Measurements from ENCODE around the gene CTAG1A.
"Not testable (repeated sequence)": the region's sequence is repeated elsewhere in the genome, so short reads cannot be mapped to it uniquely, and the experiment has no call there.

The CTAG1A gene

DNA sequence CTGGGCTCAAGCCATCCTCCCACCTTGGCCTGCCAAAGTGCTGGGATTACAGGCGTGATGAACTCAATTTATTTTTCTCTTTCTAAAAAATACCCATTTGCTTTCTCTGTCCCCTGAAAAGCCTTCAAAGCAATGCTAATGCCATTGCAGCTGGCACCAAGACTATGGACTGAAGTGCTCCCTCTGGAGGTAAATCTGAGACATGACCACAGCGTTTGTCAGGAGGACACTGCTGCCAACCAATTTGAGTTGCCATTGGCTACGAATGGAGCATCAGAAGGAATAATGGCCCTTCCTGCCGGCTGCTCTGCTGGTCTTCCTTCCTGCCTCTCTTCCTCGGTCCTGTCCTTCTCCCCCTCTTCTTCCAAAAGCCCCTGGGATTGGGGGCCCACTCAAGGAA, 9.9 kb upstream of the CTAG1A start:
- not testable (repeated sequence) for DNase-seq

DNA sequence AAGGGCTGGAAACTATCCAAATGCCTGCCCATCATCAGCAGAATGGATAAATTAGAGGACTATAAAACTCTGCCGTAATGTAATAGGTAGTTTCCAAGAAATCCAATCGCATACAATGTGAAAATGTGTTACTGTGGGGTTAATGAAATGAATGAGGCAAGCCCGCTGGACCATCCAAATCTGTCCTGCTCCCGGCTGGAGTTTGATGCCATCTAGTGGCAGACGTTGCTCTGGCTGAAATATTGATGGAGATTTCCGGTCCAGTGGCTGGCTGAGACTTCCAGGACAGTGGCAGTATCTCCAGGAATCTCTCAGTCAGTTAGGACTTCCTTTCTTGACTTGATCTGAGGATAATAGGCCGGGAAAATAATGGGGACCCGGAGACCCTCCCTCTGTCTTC, 1.9 kb upstream of the CTAG1A start:
- not testable (repeated sequence) for DNase-seq

DNA sequence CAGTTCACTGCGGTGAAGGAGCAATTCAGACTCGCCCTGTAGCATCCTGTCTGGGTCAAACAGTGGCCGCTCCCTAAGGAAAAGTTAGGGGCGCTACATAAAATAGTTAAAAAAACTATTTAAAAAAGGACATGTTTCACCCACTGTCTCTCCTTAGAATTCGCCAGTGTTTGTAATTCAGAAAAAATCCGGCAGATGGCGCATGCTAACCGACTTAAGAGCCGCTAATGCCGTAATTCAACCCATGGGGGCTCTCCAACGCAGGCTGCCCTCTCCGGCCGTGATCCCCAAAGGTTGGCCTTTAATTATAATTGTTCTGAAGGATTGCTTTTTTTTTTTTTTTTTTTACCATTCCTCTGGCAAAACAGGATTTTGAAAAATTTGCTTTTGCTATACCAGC, 5.5 kb downstream of the CTAG1A start:
- not testable (repeated sequence) for DNase-seq

DNA sequence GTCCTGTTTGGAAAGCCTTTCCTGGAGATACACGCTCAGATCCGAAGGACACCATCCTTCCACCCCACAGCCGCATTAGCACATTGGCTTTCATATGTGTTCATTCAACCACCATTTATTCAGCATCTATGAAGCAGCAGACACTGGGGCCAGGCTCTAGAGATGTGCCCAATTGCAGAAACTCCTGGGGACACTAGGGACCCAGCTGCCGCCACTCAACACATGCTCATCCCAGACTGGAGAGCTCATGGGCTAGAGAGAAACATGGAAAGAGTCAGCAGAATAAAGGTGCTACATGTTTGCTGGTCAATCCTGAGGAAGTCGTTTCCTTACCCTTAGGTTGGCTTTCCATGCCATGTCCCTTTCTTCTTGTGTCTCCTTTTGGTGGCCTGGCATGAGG, 7.6 kb downstream of the CTAG1A start:
- DNase-seq = no peak

DNA sequence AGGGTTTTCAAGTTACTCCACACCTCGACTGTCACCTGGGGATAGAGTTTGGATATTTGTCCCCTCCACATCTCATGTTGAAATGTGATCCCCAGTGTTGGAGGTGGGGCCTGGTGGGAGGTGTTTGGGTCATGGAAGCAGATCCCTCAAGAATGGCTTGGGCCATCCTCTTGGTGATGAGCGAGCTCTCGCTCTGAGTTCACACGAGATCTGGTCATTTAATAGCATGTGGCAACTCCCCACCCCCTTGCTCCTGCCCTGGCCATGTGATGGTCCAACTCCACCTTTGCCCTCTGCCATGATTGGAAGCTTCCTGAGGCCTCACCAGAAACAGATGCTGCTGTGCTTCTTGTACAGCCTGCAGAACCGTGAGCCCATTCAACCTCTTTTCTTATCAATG, 8.3 kb downstream of the CTAG1A start:
- DNase-seq = no peak

DNA sequence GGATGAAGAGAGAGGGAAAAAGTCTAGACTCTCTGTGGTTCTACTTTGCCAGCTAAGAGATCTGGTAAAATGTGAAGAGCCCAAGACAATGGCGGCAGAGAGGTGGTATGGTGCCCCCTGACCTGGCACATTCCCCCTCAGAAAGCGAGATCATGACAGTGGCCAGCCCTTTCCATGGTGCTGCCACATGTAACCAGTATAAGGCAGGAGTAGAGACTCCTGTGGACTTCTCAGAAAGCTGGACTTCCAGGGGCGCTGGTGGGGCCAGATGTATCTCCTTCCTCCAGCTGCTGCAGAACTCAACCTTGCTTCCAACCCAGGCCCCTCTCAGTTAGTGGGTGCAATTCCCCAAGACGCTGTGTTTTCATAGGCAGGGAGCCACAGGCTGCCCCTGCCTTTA, 9.6 kb downstream of the CTAG1A start:
- no peak for DNase-seq

DNA sequence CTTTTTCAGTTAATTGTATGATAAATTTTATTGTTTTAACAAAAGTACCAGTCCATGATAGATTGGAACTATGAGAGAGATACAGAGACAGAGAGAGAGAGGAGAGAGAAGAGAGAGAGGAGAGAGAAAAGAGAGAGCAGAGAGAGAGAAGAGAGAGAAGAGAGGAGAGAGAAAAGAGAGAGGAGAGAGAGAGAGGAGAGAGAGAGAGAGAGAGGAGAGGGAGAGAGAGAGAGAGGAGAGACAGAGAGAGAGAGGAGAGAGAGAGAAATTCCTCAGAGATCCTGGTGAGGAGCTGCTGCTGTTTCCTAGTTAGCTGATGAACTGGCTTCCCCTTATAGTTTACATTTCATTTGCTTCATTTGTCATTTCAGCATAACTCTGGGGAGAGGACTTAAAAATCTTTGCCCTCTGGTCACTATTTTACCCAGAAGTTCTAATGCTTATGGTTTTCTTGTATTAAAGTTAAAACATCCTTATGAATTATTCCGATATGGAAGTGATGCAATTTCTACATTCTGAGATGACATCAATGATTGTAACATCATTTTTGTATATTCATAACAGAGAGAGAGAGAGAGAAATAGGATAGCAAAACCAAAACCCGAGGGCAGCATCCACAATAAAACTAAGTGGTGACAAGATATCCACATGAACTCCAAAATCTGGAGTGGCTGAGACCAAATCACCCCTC, 10.8 kb downstream of the CTAG1A start:
- DNase-seq = no peak

DNA sequence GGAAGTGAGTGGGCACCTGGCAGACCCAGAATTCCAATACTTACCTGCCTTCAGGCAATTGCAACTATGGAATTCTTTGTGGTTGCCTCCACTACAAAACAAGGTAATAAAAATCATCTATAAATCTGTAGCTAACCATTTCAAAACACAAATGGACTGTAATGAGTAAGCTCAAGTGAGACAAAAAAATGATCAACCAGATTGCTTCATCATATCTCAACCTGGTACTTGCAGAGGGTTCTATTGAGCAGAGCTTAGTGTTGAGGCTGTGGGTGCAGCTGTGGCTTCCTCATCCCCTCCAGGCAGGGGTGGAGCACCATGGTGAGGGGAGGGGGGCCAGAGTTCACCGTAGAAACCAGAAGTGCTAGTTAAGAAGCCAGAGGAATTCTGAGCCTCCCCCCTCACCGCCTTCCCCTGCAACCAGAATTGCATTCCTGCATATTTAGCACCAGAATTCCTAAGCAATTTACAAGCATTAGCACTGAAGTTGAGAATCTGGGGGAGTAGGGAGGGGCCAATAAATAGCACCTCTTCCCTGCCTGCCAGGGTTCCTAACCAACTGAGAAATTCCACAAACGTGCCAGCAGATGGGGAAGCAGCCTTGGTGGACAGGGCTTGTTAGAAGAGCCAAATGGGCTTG, 11.5 kb downstream of the CTAG1A start:
- no peak for DNase-seq

DNA sequence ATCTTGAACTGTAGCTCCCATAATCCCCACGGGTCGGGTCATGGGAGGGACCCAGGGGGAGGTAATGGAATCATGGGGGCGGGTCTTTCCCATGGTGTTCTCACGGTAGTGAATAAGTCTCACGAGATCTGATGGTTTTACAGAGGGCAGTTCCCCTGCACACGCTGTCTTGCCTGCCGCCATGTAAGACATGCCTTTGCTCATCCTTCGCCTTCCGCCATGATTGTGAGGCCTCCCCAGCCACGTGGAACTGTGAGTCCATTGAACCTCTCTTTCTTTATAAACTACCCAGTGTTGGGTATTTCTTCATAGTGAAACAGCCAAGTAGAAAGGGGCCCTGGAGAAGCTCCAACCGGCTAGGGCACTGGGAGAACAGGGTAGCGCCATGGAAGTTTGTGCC, 12.3 kb downstream of the CTAG1A start:
- DNase-seq = no peak

DNA sequence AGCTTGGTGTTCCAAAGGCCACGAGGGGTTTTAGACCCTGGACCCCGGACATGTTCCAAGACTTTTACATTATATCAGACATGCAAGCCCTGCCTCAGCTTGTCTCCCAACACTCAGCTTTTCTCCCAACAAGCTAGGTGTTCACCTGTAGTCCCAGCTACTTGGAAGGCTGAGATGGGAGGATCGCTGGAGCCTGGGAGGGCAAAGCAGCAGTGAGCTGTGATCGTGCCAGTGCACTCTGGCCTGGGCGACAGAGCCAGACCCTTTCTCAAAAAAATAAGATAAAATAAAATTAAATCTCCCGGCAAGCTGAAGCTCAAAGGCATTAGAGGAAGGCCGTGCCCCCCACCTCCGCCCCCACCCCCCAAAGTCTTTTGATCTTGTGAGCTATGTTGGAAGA, 13.7 kb downstream of the CTAG1A start:
- DNase-seq = no peak

DNA sequence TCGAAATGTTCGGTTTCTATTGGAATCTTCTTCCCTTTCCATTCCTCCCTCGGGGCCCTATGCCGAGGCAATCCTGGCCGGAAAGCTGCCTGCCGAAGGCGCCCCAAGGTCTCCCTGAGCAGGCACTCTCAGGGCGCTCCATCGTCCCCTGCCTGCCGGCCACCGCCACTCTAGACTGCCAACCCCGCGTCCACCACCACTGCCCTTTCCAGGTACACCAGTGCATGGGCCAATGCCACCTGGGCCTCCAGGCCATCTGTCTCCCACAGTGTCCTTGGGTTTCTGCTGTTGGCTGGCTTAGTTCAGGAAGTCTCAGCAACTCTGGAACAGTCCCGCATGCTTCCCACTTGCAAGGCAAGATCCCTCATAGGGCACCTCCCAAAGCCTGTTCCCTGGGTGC, 14.6 kb downstream of the CTAG1A start:
- no peak for DNase-seq

DNA sequence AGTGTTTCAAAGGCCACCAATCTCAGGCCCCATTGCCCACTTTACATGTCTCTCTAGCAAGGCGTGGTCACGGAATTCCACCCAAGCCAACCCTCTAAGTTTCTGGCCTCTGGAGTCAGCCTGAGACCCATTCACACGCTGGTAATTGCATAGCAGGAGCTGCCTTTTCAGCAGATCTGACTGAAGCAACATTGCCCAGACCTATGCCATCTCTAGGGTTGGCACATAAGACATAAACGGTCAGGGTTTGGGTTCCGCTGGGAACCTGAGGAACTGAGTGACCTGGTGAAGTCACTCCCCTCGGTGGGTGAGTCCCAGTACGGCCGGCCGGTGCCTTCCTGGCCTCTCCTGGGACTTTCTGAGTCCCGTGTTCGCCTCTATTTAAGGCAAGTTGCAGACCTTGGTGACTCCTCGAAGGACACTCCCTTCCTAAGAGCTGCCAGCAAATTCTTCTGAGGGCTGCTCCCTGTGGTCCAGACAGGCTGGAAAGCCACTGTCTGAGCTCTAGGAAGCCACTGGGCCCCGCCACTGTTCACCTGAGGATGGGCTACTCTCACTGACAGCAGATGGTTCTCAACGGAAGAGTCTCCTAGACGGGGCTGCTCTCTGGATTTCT, 15.9 kb downstream of the CTAG1A start:
- no peak for DNase-seq

DNA sequence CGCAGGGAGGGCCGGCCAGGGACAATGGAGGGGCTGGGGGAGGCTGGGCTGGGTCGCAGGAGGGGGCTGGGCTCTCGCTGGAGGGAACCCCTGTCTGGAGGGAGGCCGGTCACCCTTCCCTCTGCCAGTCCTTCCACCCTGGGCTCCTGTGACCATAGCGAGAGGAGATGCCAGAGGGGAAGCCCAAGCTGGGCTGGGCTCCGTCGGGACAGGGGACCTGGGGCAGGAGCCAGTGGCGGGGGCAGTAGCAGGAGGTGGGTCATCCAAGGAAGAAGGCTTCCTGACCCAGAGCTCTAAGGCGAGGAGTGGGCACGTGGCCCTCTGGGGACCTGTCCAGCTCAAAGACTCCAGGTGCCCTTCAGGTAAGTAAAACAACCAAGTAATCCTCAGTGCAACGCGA, 17.3 kb downstream of the CTAG1A start:
- no peak for DNase-seq

DNA sequence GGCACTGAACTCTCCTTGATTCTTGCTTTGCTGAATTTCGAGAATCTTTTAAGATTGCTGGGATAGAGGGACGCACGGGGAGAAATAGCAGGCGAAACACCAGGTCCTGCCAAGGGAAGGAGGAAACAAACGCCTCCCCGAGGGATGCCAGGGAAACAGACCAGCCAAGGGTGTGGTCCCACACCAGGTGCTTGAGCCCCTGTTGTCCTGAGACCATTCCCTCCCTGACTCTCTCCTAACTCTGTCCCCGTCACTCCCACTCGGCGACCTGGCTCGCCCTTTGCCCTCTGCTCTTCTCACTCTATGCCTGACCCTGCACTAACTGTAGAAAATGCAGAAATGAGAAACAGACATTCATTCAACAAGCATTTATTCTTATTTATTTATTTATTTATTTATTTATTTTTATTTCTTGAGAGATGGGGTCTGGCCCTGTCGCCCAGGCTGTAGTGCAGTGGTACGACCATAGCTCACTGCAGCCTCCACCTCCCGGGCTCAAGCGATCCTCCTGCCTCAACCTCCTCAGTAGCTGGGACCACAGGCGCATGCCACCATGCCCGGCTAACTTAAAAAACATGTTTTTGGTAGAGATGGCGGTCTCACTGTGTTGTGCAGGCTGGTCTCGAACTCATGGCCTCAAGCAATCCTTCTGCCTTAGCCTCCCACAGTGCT, 18.0 kb downstream of the CTAG1A start:
- no peak for DNase-seq

DNA sequence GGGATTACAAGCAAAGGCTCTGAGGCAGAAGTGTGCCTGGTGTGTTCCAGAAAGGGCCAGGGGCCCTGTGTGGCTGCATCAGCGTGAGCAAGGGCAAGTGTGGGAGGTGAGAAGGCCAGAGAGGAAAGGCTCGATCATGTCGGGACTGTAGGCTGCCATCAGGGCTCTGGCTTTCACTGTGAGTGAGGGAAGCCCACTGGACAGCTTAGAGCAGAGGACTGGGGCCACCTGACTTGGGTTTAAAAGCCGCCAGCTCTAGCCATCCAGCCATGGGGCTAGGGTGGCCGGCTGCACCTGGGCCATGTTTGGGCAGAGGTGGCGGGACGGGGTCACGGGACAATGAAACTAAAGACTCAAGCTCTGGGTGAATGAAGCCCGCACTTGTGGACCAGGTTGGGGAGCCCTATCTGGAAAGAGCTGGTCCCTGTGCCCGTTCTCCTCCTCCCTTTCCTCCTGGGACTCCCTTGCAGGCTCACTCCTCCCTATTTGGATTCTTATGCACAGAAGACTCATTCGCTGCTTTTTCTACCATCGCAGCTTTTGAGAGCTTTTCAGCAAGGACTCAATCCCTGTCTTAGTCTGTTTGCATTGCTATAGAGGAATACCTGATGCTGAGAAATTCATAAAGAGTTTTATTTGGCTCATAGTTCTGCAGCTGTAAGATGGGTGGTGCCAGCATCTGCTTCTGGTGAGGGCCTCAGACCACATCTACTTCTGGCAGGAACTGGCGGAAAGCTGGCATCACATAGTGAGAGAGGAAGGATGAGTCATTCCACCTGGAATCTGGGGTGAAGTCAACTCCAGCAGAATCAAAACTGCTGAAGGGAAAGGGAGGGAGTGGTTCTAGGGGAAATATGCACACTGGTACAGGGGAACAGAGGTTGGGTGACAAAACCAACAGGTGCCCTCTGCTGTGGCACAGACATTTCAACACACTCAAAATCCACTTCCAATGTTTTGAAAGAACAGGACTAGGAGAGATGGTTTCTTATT, 18.8 kb downstream of the CTAG1A start:
- no peak for DNase-seq

DNA sequence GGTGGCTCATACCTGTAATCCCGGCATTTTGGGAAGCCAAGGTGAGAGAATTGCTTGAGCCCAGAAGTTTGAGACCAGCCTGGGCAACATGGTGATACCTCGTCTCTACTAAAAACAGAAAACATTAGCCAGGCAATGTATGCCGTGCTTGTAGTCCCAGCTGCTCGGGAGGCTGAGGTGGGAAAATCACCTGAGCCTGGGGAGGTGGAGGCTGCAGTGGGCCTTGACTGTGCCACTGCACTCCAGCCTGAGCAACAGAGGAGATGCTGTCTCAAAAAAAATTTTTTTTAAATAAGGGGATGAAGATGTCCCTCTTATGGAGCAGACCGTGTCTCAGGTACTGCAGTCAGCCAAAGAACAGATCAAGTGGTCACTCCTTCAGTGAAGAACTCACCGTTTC, 20.6 kb downstream of the CTAG1A start:
- DNase-seq = no peak

DNA sequence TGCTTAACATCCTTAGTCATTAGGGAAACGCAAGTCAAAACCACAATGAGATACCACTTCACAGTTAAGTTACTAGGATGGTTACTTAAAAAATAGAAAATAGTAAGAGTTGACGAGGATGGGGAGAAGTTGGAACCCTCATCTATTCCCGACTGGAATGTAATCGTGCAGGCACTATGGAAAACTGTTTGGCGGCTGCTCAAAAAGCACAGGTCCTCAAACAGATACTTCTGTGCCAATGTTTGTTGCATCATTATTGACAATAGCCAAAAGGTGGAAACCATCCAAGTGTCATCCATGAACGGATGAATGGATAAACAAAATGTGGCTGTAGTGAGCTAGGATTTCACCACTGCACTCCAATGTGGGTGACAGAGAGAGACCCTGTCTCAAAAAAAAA, 22.4 kb downstream of the CTAG1A start:
- DNase-seq = peak; percentile 39

DNA sequence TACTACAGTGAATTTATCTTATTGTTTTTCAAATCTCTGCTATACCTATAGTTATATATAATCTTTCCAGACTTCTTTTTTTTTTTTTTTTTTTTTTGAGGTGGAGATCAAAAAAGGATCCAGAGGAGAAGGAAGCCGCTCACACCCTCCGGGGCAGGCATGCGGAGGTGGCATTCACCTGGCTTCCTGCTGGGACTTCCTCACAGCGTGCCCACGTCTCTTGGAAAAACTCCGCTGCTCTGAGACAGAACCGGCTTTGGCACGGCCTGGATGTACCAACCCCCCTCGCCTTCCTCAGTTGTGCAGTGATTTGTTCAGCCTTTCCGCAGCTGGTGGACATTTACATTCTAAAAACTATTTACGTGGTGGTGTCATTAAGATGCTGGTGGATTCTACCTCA, 23.0 kb downstream of the CTAG1A start:
- DNase-seq = not testable (repeated sequence)

DNA sequence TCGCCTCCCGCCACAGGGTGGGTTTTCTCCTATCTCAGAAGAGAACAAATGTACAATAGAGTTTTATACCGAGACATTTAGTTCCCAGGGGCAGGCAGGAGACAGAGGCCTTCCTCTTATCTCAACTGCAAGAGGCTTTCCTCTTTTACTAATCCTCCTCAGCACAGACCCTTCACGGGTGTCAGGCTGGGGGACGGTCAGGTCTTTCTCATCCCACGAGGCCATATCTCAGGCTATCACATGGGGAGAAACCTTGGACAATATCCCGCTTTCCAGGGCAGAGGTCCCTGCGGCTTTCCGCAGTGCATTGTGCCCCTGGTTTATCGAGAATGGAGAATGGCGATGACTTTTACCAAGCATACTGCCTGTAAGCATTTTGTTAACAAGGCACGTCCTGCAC, 23.9 kb downstream of the CTAG1A start:
- DNase-seq = not testable (repeated sequence)

DNA sequence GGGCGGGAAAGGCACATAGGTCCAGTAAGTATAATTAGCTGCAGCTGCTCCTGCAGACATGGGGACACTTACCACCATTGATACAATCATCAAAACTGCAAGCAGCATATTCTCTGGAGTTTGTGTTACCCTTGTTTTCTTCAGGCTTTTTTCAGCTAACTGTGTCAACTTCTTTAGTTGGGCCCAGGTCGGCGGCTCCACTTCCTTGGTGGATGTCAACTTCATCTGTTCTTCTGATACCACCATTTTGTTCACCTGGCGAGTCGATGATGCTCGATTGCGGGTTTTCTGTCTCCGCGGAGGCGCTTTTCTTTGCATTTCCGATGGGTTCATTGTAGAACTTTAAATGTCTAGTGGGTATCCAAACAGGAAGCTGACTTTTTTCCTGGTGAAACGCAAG, 26.2 kb downstream of the CTAG1A start:
- not testable (repeated sequence) for DNase-seq

DNA sequence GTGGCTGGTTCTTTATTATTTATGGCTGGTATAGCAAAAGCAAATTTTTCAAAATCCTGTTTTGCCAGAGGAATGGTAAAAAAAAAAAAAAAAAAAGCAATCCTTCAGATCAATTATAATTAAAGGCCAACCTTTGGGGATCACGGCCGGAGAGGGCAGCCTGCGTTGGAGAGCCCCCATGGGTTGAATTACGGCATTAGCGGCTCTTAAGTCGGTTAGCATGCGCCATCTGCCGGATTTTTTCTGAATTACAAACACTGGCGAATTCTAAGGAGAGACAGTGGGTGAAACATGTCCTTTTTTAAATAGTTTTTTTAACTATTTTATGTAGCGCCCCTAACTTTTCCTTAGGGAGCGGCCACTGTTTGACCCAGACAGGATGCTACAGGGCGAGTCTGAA, 28.7 kb downstream of the CTAG1A start:
- DNase-seq = not testable (repeated sequence)

DNA sequence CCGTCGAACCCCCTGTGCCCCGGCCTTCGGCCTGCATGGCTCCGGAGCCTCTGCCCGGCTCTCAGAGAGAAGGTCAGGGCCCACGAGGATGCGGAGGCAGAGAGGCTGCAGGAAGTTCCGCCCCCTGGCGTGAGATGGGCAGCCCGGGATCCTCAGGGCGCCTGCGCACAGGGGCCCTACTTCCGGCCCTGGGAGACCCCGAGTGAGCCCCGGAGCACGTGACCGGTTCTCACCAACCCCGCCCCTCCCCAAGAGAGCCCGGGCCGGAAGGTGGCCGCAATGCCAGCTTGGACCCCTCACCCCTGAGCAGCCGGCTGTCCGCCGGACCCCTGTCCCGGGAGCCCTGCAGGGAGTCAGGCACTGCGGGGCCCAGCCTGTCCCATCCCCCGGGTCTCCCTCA, 34.2 kb downstream of the CTAG1A start, which contains the start of gene CTAG1B:
TSS of gene CTAG1B (minus strand) at position 101 of the 400 bp plus-strand sequence. CDS start at position 37, 64 bp downstream.
- DNase-seq = not testable (repeated sequence)

Measured in NCI-H748 treated with DMSO at 0.1 percent for 48 hours (cell line).